ENCODE measurements around the gene SPEG.

Gene SPEG

DNA sequence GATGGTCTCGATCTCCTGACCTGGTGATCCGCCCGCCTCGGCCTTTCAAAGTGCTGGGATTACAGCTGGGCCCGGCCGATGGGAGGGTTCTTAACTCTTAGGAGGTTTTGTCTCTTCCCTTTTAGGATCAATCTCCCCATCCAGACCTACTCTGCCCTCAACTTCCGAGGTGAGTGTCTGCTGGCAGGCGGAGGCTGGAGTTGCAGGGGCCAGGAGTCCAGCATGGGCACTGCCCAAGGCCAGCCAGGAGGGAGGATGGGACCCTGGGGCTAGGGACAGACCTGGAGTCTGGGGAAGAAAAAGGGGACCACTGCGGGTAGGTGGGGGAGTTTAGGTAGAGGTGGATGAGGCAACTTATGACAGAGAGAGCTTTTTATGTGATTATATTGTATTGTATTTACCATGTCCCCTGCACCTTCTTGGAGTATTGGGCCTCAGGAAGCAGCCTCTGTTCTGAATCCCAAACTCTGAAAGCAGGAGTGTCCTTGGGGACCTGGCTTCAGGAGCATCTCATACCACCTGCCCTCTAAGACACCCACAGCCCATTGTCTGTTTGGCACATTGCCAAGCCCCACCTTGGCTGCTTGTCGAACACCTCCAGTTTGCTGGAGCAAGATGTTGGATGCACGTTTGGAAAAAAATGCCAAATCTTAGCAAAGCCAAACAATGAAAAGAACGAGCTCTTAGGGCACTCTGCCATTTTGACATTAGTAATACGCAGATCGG is 10.8 kb upstream of the SPEG start:
- DNase-seq (ENCODE audit: low read depth in 2 of 2) = no peak

DNA sequence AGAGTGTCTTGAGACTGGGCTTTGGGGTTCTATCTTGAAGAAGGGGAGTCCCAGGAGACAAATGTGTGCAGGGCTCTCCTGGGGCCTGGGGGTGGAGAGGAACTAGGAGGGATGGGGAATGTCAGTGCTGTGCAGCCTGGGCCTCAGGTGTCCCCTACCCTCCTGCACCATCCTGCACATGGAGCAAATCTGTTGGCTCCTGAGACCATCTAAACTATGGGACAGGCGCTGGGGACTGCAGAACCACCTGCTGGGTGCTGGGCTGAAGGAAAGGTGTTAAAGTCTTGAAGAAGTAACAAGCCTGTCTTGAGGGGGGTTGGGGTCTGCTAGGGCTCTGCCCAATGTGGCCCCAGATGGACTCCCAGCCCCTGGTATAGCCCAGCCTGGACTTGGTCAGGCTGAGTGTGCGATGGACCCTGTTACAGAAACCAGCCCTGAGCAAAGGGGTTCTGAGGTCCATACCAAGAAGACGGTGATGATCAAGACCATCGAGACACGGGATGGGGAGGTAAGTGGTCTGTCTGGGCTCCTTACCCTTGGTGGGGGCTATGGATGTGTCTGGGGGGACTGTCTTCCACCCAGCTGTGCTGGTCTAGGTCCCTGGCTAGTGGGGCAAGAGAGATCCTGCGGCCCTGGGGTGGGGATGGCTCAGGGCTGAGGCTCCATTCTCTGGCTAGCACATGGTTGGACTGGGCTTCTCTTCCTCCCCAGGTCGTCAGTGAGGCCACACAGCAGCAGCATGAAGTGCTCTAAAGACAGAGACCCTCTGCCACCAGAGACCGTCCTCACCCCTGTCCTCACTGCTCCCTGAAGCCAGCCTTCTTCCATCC is 9.2 kb upstream of the SPEG start:
- no peak for DNase-seq (ENCODE audit: low read depth in 2 of 2)

- no peak for DNase-seq (ENCODE audit: low read depth in 2 of 2)
These were observed 8.6 kb upstream of the SPEG start for GRCh38 chr2:219426068-219426443.

DNA sequence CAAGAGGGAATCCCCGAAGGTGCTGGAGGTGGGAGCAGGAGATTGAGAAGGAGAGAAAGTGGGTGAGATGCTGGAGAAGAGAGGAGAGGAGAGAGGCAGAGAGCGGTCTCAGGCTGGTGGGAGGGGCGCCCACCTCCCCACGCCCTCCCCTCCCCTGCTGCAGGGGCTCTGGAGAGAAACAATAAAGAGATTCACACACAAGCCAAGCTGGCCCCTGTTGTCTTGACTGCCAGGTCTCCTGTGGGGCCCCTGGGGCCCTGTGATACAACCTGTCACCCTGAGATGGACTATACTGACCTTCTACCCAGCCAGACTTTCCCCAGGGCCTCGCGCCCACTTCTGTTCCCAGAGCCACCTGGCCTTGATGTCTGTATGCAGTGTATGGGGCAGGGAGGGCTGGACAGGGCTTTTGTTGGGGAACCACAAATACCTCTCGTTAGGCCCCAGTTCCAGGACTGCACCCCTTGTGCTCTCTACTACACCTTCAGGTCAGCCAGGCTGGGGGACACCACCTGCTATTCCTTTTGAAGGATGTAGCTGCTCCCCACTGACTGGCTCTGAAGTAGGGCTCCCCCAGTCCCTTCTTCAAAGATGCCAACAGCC is 8.0 kb upstream of the SPEG start:
- no peak for DNase-seq (ENCODE audit: low read depth in 2 of 2)

GRCh38 chr2:219428469-219428868 is 6.2 kb upstream of the SPEG start:
- no peak for DNase-seq (ENCODE audit: low read depth in 2 of 2)

DNA sequence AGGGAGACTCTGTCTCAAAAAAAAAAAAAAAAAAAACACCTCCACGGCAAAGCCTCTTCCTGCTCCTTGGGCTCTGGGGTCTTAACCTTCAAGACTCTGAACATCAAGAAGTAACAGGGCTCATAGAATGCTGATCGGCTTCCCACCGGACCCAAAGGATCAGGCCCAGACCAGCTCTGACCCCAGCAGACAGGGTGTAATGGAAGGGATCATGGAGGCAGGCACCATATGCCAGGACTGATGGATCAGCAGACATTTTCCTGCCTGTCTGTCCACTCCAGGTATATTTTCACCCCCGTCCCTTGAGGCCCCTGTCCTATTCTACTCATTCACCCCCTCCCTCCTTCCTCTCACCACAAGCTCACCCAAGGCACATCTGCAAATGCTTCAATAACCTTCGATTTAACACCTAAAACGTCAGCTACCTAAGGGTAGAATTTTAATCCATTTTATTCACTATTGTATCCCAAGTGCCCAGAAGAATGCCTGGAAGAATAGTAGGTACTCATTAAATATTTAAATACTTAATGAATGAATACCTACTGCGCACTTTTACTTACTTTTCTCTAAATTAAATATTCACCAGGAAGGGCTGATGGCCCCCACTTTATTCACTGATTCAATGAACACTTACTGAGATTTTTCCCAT is 4.6 kb upstream of the SPEG start:
- no peak for DNase-seq (ENCODE audit: low read depth in 2 of 2)

DNA sequence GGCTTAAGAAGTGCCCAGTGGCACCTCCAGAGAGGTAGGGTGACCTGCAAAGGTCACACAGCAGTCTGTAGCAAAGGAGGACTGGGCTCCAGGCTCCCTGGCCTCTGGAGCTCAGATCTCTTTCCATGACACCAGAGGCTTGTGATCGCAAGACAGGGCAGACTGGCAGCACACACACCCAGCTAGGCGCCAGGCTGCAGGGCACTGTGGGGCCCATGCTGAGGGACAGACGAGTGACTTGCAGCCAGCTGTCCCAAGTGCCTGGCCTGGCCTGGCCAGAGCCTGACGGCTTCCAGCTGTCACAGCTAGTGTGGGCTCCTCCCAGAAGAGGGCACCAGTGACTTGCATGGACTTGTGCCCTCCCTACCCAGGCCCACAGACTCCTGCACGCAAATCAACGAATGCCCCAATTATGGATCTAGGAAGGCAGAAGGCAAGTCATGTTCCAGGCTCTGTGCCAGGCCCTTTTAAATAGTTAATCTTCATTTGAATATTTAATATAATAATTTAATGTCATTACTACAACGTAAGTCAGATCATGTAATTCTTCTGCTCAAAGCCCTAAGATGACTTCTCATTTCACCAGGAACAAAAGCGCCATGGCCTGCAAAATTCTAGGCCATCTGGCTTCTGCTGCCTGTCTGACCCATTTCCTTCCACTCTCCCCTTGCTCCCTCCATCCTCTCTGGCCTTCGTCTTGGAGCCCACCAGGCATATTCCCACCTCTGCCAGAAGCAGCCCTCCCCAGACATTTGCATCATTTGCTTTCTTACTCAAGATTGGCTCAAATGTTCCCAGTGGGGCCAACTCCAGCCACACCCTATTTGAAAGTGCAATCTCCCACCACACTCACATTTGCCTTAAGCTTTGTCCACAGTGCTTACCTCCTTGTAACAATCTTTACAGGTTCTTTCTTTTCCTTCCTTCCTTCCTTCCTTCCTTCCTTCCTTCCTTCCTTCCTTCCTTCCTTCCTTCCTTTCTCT is 3.7 kb upstream of the SPEG start:
- no peak for DNase-seq (ENCODE audit: low read depth in 2 of 2)

GRCh38 chr2:219433666-219434467 is 776 bp upstream of the SPEG start:
- DNase-seq (ENCODE audit: low read depth in 2 of 2) = no peak

DNA sequence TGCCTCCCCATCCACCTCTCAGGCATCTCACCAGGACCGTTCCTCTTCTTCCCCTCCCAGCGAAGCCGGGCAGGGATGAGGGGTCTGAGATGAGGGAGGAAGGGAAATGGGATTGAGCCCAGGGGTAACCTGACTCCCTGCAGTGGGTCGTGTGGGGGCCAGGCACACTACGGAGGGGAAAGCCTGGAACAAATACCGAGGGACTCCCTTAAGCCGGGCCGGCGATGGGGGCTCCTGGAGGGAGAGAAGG is 250 bp upstream of the SPEG start:
- no peak for DNase-seq (ENCODE audit: low read depth in 2 of 2)

DNA sequence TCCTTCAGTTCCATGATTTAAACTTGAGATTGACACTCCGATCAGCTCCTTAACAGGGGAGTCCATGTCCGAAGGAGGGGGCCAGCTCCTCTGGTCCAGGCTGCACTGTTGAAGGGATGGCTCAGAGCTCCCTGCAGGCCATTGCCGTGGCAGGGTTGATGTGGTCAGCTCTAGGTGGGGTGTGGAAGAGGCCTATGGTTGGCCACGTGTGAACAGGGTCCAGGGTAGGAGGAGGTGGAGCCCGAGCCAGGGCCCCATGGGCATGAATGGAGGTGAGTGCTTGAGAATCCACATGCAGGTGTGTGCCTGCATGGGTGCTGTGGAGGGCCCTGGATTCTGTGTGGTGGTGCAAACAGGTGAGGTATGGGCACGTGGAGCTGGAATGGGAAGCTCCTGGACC is 1.1 kb downstream of the SPEG start:
- no peak for DNase-seq (ENCODE audit: low read depth in 2 of 2)

- DNase-seq (ENCODE audit: low read depth in 2 of 2) = no peak
These were observed 1.8 kb downstream of the SPEG start for GRCh38 chr2:219436491-219436890.

GRCh38 chr2:219437141-219437540 is 2.5 kb downstream of the SPEG start:
- DNase-seq (ENCODE audit: low read depth in 2 of 2) = no peak

DNA sequence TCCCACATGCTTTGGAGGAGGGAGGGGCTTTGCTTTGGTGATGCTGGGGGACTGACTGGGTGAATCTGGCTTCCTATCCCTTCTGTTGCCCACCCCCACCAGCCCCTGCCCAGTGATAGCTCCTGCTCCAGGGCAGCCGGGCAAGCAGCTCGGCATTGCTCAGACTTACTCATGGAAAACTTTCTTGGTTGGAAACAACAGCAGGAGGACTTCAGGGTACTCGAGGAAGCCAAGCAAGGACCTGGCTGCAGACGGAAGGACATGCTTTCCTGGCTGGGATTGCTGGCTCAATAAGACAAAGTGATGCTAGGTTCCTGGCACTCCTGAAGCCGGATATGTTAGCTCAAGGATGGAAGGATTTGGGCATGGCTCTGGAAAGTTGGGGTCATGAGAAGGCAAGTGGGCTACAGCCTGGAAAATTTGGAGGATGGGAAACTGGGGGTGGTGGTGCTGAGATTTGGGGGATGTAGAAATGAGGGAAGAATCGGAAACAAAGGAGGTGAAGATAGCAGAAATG is 3.1 kb downstream of the SPEG start:
- no peak for DNase-seq (ENCODE audit: low read depth in 2 of 2)

DNA sequence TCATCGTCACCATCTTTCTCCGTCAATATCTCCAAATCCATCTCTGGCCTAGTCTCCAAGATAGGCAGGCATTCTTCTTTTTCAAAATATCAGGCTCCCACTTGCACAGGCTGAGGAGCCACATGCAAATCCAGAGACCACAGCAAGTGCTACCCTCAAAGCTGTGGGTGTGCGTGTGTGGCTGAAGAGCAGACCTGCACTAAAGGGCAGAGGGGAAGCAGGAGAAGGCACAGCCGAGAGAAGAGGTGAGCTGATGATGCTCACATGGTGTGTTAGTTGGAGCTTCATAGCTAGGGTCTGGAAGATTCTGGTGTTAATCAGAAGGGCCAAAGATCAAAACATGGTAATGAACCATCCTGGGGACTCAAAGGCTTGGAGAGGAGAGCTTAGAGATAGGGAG is 3.8 kb downstream of the SPEG start:
- DNase-seq (ENCODE audit: low read depth in 2 of 2) = no peak

DNA sequence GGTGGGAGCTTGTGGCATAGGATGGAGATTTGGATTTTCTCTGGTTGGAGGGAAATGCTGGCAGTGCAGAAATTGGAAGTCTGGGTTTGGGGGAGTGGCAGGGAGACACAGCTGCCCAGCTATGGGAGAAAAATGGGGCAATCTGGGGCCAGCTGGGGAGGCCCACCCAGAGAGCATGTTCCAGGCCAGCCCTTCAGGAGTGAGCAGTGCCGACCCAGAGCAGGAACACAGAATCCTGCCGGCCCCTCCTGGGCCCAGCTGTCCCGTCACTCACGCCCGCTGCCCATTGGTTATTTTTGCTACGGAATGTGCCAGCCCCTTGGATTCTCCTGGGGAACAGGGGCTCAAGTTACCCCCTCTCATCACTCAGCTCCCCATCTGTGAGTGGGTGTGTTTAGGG is 4.9 kb downstream of the SPEG start:
- DNase-seq (ENCODE audit: low read depth in 2 of 2) = no peak

DNA sequence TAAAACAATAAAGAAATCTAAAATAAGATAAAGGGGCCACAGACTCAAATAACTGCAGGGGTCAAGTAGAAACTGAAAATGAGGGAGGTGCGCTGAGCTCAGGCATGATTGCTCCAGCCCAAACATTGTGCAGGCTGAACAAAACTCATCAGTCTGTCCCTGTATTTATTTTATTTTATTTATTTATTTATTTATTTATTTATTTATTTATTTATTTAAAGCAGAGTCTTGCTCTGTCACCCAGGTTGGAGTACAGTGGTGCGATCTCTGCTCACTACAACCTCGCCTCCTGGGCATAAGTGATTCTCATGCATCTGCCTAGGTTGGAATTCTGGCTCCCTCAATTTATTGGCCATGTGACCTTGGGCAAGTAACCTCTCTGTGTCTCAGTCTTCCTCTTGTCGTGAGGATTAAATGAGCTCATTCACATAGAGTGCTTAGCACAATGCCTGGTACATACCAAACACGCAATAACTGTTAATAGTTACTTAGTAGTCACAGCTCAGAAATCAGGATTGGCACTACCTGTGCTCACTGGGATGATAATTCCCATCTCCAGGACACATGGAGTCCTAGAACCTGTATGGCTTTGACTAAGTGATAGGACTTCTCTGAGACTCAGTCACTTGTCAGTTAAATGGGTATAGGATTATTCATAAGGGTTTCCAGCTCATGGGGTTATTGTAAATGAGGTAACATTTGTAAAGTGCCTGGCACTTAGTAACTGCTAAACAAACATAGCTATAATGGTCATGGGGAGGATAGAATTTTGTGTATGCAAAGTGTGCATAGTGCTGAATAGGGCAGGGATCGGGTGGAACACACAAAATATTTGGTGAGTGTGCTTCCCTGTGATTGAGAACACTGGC is 6.0 kb downstream of the SPEG start:
- DNase-seq (ENCODE audit: low read depth in 2 of 2) = no peak

- peak; percentile 23 to 27 for DNase-seq (ENCODE audit: low read depth in 2 of 2)
These were observed 7.0 kb downstream of the SPEG start for GRCh38 chr2:219441451-219442255.

DNA sequence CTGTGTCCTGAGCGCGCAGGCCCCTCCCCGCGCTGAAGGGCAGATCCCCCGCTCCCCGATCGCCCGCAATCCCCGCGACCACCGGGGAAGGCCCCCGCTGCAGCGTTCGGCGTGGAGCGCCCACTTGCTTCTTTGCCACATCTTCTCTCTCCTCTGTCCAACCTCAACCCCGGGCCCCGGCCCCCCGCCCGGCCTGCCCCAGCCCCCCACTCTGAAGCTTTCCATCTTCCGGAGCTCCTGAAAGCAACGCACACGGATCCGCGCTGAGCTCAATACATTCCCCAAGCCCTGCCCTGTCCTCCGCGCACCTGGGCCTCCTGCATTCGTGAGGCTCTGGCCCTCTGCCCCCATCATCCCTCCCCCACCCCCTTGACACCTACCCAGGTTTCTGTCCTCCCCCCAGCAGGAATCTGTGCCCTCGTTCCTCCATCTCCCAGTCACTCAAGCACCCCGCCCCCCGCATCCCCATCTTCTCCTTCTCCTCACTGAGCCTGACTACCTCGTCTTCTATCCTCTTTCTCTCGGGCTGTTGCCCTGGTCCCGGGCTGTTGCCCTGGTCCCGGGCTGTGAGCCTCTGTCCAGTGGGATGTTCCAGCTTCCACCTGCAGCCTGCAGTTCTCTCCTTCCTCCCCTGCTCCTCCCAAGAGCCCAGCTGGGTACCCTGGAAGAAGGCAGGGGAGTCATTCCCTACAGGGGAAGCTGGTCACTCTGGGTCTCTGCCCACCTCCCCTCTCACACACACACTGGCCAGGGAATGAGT is 7.8 kb downstream of the SPEG start:
- DNase-seq (ENCODE audit: low read depth in 2 of 2) = no peak

Data from stimulated activated CD4-positive, alpha-beta T cell treated with anti-CD3 and anti-CD28 coated beads, Interleukin-1b, Interleukin-23, amount 100 ng/mL, for 1 hour (primary cell).